HT1080 (cell line): ENCODE data around the gene MIEF1. TPM values are rescaled to one million over a fixed set of nuclear protein-coding genes. Genes with fewer than 3 reads are reported as not detected.

ENCODE experiments used
- DNase-seq: peaks from one replicate; pipeline ENCODE4 v3.0.0-alpha.2; 2015; ENCODE audit warnings: low read depth
- total RNA-seq: library from RNA; depleted of rRNA; stranded (reverse); fragments of >200 nt; shearing (Covaris generic); gene quantifications from 2 replicates; pipeline ENCODE4 v1.2.3, GENCODE V29; 2014; rRNA removed

MIEF1 gene
- total RNA-seq, 1 experiment from 2014 or later: 51.4 TPM

DNA sequence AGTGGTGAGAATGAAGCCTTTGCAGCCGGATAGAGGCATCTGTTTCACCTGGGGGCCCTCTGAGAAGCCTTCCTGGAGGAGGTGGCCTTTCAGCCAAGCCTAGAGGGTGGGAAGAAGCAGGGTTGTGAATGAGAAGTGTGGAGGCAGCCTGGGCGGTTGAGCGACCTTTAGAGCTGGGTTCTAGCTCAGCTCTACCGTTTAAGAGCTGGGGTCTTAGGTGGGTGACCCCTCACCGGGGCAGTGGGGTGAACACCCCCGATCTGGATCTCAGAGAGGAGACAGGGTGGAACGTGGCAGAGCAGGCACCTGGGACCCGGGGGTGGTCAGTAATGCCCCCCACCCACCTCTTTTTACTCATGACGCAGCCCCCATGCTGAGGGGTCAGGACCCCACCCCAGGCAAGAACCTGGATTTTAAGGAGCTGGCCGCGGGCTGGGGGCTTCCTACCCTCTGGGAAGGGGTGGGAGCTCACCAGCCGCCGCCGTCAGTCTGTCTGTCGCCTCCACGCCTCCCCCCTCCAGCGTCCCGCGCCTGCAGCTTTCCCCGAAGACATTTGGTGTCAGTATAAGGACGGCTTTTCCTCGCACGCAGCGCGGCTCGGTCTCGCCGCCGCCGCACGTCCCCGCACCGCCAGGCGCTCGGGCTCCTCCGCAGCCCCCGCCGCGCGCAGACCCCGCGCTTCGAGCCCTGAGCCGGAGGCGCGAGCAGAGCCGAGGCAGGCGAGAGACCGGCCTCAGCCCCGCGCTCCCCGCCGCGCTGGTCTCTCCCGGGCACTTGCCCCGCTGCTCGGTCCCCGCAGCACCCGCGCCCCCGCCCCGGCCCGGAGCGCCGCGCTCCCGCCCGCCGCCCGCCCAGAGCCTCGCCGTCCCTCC lies 55.1 kb downstream of the MIEF1 start:
- no peak for DNase-seq

DNA sequence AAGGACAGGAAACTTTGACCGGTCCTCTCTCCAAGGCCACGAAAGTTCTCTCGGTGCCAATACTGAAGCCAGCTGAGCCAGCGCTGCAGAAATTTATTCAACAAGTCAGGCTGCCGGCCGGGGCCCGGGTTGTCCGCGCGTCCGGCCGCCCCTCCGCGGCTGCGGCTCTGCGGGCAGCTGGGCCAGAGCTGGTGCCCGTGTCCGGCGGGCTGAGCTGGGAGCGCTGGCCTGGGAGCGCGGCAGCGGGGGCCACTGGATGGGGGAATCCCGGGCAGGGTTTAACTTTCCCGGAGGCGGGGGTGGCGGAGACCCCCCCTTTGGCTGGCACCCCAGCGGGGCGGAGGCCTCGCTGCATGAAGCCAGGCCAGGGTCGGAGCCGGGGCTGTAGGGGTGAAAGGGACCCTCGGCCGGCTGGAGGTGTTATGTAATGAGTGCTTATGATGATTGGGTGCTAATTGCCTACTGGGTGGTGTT lies 56.2 kb downstream of the MIEF1 start:
- no peak for DNase-seq

DNA sequence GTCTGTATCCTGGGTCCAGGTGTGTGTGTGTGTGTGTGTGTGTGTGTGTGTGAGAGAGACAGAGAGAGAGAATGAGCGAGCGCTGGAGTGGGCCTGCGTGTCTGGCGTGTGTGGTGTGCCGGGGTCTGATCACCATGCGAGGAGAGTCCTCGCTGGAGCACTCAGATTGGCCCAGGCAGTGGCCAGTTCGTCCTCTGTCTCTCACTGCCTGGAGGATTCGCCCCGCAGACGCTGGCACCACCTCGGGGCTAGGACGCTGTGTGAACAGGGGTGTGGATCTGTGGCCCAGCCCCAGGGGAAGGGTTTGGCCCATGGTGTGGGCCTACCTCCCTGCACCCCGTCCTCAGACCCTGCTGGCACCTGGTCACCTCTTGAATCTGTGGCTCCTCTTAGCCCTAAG lies 56.9 kb downstream of the MIEF1 start:
- no peak for DNase-seq

DNA sequence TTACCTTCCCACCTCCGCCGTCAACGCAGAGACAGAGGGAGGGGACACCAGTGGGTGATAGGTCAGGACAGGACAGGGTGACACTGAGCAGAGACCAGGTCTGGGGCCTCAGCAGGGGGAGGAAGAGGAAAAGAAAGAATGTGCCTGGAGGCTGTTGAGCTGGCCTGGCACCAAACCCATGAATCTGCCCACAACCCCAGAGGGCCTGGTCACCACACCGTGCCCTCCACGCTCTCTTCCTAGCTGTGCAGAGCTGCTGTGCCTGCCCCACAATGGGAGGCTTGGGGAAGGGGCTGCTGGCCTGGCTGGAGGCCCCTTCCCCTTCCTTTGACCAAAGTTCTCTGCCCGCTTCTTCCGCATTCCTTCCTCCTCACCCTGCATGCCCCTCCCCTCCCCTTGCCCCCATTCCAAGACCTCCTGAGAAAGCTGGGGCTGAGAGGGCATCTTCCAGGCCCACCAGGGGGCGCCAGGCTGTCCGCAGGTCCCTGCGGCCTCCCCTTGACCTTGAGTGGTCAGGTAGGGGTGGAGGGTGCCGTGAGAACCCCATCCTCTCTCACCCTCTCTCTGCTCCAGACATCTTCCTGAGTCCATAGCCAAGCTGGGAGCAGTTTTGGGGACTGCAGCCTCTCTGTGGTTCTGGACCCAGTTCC lies 57.5 kb downstream of the MIEF1 start:
- DNase-seq: no peak

DNA sequence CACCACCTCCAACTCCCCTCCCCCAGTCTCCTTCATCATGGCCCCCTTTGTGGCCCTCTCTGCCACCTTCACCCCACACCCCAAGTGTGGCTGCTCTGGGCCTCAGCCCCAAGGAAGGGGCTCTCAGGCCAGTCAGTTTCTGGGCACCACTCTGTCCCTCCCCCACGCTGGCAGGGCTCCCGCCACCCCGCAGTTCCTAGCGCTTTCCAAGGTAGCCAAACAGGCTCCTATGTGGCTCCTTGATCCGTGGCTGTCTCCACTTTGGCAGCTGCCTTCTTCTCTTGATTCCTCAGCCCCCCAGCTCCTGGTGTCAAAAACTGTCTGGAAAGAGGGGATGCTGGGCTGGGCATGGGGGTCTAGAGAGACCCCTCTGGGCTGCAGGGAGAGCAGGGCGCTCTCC lies 58.0 kb downstream of the MIEF1 start:
- DNase-seq: no peak

DNA sequence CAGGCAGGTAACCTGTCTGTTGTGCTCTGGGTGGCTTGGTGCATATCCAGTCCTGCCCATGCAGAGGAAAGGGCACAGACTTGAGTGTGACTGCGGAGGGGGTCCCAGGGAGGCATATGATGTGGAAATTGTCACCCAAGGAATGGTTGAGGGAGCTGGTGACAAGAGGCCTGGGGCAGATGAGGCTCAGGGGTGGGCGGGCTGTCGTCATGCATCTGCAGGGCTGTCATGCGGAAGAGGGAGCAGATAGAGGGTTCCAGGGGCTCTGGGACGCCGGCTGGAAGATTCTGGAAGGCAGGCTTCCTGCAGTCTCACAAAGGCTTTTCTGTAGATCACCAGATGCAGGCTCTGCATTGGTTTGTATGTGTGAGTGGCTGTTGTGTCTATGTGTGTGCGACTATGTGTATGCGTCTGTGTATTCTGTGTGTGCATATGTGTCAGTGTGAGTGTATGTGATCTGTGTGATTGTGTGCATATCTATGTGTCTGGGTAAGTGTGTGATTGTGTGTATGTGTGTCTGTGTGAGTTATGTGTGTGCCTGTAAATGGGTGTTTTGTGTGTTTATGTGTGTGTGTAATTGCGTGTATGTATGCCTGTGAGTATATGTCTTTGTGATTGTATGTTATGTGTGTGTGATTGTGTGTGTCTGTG lies 60.9 kb downstream of the MIEF1 start:
- DNase-seq: no peak

DNA sequence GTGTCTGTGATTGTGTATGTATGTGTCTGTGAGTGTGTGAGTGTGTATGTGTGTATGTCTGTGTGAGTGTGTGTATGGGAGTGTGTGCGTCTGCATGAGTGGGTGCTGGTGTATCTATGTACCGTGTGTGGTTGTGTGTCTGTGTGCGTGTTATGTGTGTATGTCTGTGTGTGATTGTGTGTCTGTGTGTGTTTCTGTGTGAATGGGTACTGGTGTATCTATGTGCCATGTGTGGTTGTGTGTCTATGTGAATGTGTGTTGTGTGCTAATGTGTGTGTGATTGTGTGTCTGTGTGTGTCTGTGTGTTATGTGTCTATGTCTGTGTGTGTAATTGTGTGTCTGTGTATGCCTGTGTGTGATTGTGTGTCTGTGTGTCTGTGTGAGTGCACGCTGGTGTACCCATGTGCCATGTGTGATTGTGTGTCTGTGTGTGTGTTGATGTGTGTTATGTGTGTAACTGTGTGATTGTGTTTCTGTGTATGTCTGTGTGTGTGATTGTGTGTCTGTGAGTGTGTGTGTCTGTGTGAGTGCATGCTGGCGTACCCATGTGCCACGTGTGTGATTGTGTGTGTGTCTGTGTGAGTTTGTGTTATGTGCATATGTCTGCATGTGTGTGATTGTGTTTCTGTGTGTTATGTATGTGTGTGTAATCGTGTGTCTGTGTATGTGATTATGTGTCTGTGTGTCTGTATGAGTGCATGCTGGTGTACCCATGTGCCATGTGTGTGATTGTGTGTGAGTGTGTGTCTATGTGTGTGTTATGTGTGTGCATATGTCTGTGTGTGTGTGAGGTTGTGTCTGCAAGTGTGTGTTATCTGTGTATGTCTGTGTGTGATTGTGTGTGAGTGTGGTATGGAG lies 61.7 kb downstream of the MIEF1 start:
- DNase-seq: no peak

DNA sequence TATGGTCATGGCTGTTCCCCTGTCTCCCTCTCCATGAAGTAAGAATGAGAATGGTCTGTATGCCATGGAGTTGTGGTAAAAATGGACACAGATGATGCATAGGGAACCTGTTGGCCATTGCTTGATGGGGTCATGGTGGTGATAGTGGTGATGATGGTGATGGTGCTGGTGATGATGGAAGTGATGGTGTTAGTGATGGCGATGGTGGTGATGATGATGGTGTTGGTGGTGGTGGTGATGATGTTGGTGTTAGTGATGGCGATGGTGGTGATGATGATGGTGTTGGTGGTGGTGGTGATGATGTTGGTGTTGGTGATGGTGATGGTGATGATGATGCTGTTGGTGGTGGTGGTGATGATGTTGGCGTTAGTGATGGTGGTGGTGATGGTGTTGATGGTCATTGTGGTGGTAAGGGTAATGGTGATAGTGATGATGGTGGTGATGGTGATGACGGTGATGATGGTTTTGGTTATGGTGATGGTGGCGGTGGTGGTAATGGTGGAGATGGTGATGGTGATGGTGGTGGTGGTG lies 63.4 kb downstream of the MIEF1 start:
- no peak for DNase-seq

DNA sequence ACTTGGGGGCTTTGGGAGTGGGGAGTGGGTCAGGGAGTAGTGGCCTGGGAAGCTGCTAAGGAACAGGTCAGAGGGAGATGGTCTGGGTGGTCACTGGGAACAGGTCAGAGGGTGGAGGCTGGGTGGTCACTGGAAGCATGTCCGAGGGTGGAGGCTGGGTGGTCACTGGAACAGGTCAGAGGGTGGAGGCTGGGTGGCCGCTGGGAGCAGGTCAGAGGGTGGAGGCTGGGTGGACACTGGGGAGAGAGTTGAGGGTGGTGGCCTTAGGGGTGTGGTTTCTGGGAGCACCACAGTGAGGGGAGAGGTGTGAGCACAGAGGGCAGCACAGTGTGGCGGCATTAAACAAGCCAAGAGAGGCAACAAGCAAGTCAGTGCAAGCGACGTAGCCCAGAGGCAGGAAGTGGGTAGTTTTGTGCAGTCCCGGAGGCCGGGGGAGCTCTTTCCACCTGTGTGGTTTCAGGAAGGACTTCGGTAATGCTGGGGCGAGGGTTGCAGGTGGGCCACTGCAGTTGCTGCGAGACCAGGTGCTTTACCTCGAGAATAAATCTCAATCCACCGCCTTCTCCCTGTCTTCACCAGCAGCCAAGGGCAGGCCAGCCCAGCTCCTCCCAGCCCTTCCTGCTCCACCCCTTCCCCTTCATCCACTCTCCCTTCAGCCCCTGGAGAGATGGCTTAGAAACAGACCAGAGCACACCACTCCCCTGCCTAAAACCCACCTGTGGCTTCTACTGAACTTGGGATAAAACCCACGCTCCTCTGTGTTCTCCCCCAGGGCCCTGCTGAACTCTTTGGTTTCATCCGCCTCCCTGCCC lies 65.3 kb downstream of the MIEF1 start:
- DNase-seq: no peak

Other genes starting within 250 kb of the MIEF1 start
- gene RPL3, start 182.7 kb upstream of the MIEF1 start, total RNA-seq: 2,372 and 2,695 TPM in 2 replicates
- 12.7 and 12.8 TPM in 2 replicates for gene SYNGR1, start 152.3 kb upstream of the MIEF1 start, total RNA-seq
- gene TAB1, start 102.5 kb upstream of the MIEF1 start, total RNA-seq: 17.5 and 18.4 TPM in 2 replicates
- gene MGAT3, start 45.3 kb upstream of the MIEF1 start, total RNA-seq: 0.10 TPM in 2 replicates
- gene ATF4, start 18.3 kb downstream of the MIEF1 start, total RNA-seq: 408 and 466 TPM in 2 replicates
- gene RPS19BP1, start 30.5 kb downstream of the MIEF1 start, total RNA-seq: 286 and 318 TPM in 2 replicates
- not detected in 2 replicates for gene CACNA1I, start 68.5 kb downstream of the MIEF1 start, total RNA-seq